NCI-H1105 (cell line): Measurements from ENCODE around the gene HOXD8.

Experiments used
- DNase-seq: peaks from one replicate; lab custom pipeline; 2025; lab: John Stamatoyannopoulos, UW

Gene HOXD8

DNA sequence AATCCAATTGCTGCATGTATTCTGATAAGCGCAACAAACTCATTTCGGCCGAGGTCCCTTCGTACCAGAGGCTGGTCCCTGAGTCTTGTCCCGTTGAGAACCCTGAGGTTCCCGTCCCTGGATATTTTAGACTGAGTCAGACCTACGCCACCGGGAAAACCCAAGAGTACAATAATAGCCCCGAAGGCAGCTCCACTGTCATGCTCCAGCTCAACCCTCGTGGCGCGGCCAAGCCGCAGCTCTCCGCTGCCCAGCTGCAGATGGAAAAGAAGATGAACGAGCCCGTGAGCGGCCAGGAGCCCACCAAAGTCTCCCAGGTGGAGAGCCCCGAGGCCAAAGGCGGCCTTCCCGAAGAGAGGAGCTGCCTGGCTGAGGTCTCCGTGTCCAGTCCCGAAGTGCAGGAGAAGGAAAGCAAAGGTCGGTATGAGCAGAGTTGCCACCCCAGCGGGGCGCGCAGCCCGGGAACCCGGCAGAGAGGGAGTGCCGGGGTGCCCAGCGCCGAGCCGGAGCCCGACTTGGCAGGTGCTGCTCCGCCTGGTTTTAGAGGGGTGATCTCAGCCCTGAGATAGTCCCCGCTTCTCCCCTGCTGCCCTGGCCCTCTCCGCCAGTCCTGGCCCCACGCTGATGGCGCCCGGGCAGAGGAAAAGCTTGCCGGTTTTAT, 12.2 kb upstream of the HOXD8 start:
- no peak for DNase-seq

DNA sequence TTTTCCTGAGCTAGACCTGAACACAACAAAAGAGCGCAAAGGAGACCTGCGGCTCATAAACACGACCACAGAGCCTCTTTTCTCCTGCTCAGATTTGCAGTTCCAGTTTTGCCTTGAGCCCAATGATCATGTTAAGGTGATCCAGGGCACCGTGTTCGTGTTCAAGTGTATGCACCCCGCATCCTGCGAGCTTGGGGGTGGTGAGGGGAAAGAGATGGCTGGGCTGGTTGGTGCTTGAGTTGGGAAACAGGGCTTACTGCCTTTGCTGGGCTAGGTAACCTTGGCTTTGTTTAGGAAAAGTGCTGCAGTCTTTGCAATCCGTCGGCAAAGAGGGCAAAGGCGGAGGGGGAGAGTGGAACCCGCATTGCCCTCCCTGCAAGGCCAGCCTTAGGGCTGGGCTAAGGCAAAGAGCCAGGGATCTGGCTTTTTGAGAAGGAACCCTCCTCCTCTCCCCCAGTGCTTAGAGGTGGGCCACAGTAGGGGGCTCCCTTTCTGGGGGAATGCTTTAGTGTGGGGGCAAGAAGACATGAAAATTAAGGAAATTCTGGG, 11.6 kb upstream of the HOXD8 start:
- no peak for DNase-seq

DNA sequence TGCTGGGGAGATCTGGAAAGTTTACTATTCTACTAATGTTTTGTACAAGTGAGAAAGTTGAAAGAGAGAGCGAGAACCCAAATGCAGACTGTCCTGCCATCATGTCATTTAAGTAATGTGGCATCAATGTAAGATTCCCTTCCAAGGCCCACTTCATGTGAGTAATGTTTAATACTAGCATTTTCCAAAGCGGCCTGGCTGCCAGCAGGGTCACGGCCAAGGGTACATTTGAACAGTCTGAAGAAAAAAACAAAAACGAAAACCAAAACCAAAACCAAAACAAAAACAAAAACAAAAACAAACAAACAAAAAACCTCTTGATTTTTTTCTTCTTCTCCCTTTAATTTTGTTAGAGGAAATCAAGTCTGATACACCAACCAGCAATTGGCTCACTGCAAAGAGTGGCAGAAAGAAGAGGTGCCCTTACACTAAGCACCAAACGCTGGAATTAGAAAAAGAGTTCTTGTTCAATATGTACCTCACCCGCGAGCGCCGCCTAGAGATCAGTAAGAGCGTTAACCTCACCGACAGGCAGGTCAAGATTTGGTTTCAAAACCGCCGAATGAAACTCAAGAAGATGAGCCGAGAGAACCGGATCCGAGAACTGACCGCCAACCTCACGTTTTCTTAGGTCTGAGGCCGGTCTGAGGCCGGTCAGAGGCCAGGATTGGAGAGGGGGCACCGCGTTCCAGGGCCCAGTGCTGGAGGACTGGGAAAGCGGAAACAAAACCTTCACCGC, 10.7 kb upstream of the HOXD8 start:
- peak; percentile 85 for DNase-seq

DNA sequence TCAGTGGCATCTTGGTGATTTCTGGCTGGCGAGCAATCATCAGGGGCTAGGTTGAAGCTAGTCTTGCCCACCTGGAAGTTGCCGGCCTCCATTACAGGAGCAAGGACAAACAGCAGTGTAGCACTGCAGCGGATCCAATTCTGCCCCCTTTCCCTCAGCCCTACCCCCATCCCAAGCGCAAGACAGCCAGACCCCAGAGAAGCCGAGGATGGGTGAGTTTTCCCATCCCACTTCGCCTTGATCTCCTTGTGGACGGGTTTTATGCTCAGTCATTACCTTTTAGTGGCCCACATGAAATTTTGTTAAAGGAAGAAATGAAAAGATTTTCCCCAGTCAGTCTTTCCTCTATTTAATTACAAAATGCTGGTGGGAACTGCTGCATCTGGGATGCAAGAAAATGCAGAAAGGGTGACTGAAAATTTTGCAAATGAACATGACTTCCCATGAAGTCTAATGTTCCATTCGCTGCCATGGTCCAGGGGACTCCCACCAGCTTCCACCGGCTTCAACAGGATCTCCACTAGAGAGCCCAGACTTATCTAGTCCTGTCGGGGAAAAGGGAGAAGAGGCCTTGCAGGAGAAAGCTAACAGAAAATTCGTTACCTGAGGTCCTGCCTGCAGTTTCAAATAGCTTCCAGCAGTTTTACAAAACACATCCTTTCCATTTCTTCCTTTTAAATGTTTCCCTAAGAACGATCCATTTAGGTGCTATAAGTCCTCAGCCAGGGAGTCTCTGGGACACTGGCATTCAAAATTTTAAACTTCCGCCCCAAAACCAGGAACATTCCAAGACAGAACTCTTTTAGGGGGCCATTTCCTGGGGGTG, 8.9 kb upstream of the HOXD8 start:
- DNase-seq = no peak

- DNase-seq = no peak
Observed at GRCh38 chr2:176121190-176122051, 8.1 kb upstream of the HOXD8 start.

GRCh38 chr2:176122052-176122682, 7.3 kb upstream of the HOXD8 start:
- DNase-seq = peak; percentile 91

DNA sequence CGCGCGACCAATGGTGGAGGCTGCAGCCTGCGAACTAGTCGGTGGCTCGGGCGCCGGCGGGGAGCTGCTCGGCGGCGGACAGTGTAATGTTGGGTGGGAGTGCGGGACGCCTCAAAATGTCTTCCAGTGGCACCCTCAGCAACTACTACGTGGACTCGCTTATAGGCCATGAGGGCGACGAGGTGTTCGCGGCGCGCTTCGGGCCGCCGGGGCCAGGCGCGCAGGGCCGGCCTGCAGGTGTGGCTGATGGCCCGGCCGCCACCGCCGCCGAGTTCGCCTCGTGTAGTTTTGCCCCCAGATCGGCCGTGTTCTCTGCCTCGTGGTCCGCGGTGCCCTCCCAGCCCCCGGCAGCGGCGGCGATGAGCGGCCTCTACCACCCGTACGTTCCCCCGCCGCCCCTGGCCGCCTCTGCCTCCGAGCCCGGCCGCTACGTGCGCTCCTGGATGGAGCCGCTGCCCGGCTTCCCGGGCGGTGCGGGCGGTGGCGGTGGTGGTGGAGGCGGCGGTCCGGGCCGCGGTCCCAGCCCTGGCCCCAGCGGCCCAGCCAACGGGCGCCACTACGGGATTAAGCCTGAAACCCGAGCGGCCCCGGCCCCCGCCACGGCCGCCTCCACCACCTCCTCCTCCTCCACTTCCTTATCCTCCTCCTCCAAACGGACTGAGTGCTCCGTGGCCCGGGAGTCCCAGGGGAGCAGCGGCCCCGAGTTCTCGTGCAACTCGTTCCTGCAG, 6.7 kb upstream of the HOXD8 start, which contains the start of gene HOXD9:
Gene HOXD9 (plus strand): TSS at position 37 of the 728 bp plus-strand sequence. CDS start 50 bp downstream, at position 87.
- no peak for DNase-seq

DNA sequence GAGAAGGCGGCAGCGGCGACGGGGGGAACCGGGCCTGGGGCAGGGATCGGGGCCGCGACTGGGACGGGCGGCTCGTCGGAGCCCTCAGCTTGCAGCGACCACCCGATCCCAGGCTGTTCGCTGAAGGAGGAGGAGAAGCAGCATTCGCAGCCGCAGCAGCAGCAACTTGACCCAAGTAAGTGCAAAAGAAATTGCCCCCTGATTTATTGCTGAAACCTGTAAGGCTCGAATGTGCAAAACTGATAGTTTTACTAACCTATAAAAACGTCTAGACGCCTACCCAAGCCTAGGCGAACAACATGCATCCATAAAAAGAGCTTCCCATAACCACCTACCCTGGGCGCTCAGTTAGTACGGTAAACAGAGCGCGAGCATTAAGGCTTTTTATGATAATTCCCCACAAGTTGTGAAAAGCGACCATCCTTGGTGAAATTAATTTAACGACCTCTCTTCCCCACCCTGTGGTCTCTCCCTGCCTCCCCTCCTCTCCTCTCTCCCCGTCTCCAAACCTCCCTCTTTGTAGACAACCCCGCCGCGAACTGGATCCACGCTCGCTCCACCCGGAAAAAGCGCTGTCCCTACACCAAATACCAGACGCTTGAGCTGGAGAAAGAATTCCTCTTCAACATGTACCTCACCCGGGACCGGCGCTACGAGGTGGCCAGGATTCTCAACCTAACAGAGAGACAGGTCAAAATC, 5.9 kb upstream of the HOXD8 start:
- no peak for DNase-seq

GRCh38 chr2:176124110-176124946, 5.2 kb upstream of the HOXD8 start:
- DNase-seq = no peak

DNA sequence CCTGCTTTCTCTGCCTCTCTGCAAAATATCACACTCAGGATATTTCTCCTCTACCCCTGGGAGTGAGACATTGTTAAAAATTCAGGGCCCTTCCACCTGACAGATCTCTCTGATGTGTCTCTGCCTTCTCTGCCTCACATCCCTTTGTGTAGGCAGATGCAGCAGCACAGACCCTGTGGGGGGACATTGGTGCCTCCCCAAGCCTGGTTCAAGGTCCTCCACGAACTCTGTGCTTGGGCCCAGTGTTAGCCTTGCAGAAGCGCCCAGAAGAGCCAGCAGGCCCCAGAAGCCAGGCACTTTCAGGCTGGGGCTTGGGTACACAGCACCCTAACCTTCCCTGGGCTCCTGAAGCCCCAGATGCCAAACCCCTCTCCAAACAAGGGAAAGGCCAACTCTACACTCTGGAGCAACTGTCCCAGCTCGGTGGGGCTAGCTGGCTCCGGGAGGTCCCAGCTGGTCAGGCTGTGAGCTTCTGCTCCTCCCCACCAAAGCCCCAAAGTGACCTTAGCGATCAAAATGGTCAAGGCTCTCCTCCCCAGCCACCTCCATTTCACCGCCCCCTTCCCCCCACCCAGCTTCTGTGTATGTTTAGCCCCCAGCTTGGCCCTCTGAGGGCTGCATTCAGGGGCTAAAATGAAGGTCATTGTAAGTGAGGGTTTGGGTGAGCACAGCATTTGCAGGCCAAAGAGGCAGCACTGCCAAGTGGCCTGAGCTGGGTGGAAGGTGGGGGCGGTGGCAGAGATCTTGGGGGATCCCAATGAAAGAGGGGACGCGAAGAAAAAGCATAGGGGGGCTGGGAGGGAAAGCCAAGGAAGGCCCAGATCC, 4.3 kb upstream of the HOXD8 start:
- DNase-seq = no peak

- DNase-seq = no peak
Observed at GRCh38 chr2:176125772-176126054, 3.8 kb upstream of the HOXD8 start.

- DNase-seq = peak; percentile 62
Observed at GRCh38 chr2:176126929-176127773, 2.4 kb upstream of the HOXD8 start.

GRCh38 chr2:176127774-176128072, 1.8 kb upstream of the HOXD8 start:
- no peak for DNase-seq

- no peak for DNase-seq
Observed at GRCh38 chr2:176128172-176128981, 1.1 kb upstream of the HOXD8 start.

GRCh38 chr2:176129813-176130146, 275 bp downstream of the HOXD8 start:
- DNase-seq = no peak

DNA sequence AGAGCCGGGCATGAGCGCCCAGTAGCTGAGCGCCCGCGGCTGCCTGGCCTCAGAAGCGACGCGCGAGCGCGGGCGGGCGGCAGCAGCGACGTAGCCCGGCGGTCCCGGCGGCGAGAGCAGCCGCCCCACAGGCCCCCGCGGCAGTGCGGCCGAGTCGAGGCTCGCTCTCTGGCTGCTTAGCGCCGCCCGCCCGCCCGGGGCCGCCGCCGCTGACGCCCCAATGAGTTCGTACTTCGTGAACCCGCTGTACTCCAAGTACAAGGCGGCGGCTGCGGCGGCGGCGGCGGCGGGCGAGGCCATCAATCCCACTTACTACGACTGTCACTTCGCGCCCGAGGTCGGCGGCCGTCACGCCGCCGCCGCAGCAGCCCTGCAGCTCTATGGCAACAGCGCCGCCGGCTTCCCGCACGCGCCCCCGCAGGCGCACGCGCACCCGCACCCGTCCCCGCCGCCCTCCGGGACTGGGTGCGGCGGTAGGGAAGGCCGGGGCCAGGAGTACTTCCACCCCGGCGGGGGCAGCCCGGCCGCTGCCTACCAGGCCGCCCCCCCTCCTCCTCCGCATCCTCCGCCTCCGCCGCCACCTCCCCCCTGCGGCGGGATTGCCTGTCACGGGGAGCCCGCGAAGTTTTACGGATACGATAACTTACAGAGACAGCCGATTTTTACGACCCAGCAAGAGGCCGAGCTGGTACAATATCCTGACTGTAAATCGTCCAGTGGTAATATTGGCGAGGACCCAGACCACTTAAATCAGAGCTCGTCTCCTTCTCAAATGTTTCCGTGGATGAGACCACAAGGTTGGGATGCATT, 847 bp downstream of the HOXD8 start:
- no peak for DNase-seq
